Motor neuron (in vitro differentiated cells): ENCODE data around the gene CARMIL1. TPM values are rescaled to one million over a fixed set of nuclear protein-coding genes. Genes with fewer than 3 reads are reported as not detected.

ENCODE experiments used
- ATAC-seq, 8 experiments: fragments of 200-7000 bp; cut with Tn5 transposase; replicated peaks in 6 of 8; 2 replicates each; pipeline ENCODE4 v1.8.0; 2021; ENCODE audit warnings: mild to moderate bottlenecking in 8 of 8, moderate library complexity in 8 of 8
- H3K27ac ChIP-seq, 2 donors: fragments of 250-450 bp; sonication (Bioruptor Pico); 2 replicates each; pipeline ENCODE4 v1.9.0; 2021; ENCODE audit warnings: antibody characterized with exemption in 2 of 2, mild to moderate bottlenecking in 2 of 2, moderate library complexity in 1 of 2
- H3K4me1 ChIP-seq, 2 donors: fragments of 250-450 bp; sonication (Bioruptor Pico); replicated peaks in 1 of 2; 2 replicates each; pipeline ENCODE4 v1.6.1; 2021; ENCODE audit warnings: antibody characterized with exemption in 2 of 2, mild to moderate bottlenecking in 2 of 2, moderate library complexity in 1 of 2
- H3K4me3 ChIP-seq, 5 donors: fragments of 250-450 bp; sonication (Bioruptor Pico); 2 replicates each; pipeline ENCODE4 v1.9.0; 2021; ENCODE audit warnings: antibody characterized with exemption in 5 of 5, mild to moderate bottlenecking in 5 of 5, moderate library complexity in 4 of 5
- WGBS, 10 experiments: fragments of 450-650 bp; shearing (Covaris generic); methylation state at CpG; one replicate each; pipeline ENCODE4 v1.0.0; 2022; 5-methylcytosine and 5-hydroxymethylcytosine counted together
- in situ Hi-C, 9 experiments: fragments of 400-800 bp; cut with MboI; loops; one replicate each; pipeline ENCODE4 v1.15.0; 2021; ENCODE audit warnings: low sequenced_read_pairs in 9 of 9, low pct_unique_long_range_greater_than_20kb in 2 of 9; ENCODE audit not compliant: unreplicated experiment in 9 of 9
- total RNA-seq, 8 experiments: library from RNA; unstranded; fragments of 300-600 nt; gene quantifications; 2 replicates each; pipeline versions ENCODE4 v1.2.3 to v1.2.4, GENCODE V29; 2022

The CARMIL1 gene
- total RNA-seq, 8 experiments from 2014 or later = 1.7 to 52.5 (median 6.4) TPM

DNA sequence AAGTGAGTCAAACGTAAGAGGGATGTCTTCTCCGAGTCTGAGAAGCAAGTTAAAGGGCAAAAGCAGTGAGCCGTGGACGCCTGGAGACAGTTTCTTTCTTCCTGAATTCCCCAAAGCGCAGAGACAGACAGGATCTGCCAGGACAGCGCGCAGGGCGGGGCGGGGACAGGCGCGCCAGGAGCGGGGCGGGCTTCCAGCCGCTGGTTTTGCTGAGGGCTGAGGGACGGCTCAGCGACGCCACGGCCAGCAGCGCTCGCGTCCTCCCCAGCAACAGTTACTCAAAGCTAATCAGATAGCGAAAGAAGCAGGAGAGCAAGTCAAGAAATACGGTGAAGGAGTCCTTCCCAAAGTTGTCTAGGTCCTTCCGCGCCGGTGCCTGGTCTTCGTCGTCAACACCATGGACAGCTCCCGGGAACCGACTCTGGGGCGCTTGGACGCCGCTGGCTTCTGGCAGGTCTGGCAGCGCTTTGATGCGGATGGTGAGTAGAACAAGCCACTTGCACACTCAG, 372.9 kb downstream of the CARMIL1 start, which contains the start of gene SCGN:
TSS of gene SCGN (plus strand) at position 209 of the 509 bp plus-strand sequence. CDS start at position 398, 189 bp downstream.
- 0 to 14% (median 0%) methylated on average over 1 to 12 of the region's 35 CpGs; no CpG with 5 or more reads in 5 of the 10 experiments for WGBS, 10 experiments
- no peaks in the 10 kb centered on the region for H3K4me1 ChIP-seq
- peak within 1 kb of the TSS in 4 of 5 donors; percentile 8 to 22 (median 15) for H3K4me3 ChIP-seq
- in situ Hi-C loops = no loop called here
- ATAC-seq = peak; percentile 81 to 97 (median 91)
- no peak within 1 kb of the TSS for H3K27ac ChIP-seq

DNA sequence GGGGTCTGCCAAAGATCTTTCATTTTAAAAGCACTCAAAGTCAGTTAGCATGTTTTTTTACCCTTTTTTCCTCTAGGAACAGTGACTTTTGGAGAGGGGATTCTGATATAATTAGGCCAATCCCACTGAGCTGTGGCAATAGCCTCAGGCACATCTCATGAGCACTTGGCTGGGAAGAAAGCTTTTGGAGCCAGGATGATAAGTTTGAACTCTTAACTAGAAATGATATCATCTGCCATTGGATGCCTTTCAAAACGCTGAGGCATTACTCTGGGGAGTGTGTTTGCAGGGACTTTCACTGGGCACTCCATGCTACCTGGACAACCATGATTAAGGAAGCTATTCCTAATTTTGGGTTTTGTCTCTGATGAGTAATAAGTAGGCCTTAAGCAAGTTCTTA, 376.5 kb downstream of the CARMIL1 start:
- Histone ChIP-seq H3K4me1 (no peaks in the 10 kb centered on the region), H3K4me3 (no peak overlapping the region), H3K27ac (no peak overlapping the region)
- in situ Hi-C loops = no loop called here
- WGBS, 10 experiments = 0 to 40% (median 40%) methylated on average over 1 of the region's 1 CpG; no CpG with 5 or more reads in 5 of the 10 experiments
- no peak for ATAC-seq

DNA sequence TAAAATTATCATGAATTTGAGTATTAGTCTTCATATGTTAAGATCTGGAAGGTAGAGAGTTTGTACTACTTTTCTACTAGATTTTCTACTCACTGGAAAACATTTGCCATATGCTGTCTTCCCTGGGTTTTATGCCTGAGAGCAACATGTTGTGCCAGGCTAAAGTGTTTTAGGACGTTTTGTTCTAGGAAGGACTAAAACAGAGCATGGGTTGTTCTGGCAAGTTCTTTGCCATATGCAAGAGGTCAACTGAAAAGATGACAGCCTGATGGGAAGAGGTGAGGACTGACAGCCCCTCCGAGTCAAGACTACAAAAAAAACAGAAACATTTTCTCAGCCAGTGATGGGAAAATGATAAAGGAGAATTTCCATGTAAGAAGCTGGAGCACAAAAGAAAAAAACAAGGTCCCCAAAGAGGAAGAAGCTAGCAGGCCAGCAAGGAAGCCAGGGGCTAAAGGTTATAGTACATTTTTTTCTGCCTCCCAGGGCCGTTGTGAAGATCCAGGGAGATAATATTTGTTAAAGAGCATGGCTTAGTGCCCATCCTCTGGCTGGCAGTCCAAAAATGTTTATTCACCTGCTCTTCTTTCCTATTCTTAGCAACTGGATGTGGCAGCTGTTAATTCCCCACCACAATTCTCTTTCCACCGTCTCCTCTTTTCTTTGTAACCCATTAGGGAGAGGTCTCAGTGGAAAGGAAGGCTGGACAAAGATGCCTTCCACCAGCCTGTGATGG, 380.6 kb downstream of the CARMIL1 start:
- Histone ChIP-seq H3K4me1 (no peaks in the 10 kb centered on the region), H3K27ac (no peak overlapping the region), H3K4me3 (no peak overlapping the region)
- ATAC-seq = peak in 1 of 8 experiments; percentile 36
- WGBS, 10 experiments = 16 to 65% (median 40%) methylated on average over 2 to 4 of the region's 4 CpGs
- in situ Hi-C loops = no loop called here

DNA sequence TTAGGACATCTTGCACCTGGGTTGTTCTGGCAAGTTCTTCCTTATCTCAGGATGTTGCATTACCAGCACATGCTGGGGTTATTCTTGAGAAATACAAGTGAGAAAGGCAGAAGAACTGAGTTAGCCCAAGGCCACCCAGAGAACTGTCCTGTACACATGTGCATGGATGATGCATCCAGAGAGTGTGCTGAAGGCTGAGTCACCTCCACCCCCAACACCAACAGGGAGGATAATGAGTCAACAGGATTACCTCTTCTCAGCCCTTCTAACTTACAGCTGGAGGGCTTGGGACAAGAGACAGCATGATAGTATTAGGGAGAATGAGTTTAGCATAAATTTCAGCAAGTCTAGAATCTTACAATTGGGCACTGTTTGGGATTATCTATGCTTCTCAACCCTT, 381.3 kb downstream of the CARMIL1 start:
- Histone ChIP-seq H3K27ac (no peak overlapping the region), H3K4me1 (no peaks in the 10 kb centered on the region), H3K4me3 (no peak overlapping the region)
- ATAC-seq = peak; percentile 60 to 100 (median 98)
- in situ Hi-C loops = no loop called here

DNA sequence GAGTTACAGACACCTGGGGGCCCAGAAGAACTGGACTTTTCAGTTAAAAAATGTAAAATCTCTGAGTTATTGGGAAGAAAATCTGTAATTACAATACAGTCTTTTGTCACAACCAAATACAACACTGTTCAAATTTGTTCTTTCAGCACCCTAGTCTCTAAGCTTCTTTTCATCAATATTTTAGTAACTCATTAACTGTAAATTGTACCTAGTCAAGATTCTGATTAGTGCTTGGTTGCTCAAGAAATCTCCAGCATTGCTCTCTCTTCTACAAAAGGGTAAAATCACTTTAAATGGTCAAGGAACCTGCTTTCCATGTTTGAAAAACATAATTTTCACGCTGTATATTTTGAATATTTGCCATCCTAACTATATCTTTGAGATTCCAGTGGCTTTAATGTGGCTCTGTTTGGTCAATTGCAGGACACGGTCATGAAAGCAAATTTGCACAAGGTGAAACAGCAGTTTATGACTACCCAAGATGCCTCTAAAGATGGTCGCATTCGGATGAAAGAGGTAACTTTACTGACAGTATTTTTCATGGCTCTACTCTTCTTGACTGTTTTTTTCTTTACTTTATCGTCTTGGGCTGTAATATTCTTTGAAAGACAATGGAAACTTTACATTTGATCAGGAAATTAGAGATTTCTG, 382.1 kb downstream of the CARMIL1 start:
- no peak overlapping the region for H3K4me3 ChIP-seq
- H3K27ac ChIP-seq = no peak overlapping the region
- in situ Hi-C loops = no loop called here
- no peaks in the 10 kb centered on the region for H3K4me1 ChIP-seq
- 0 to 88% (median 65%) methylated on average over 2 to 5 of the region's 5 CpGs; no CpG with 5 or more reads in 1 of the 10 experiments for WGBS, 10 experiments
- ATAC-seq = no peak

DNA sequence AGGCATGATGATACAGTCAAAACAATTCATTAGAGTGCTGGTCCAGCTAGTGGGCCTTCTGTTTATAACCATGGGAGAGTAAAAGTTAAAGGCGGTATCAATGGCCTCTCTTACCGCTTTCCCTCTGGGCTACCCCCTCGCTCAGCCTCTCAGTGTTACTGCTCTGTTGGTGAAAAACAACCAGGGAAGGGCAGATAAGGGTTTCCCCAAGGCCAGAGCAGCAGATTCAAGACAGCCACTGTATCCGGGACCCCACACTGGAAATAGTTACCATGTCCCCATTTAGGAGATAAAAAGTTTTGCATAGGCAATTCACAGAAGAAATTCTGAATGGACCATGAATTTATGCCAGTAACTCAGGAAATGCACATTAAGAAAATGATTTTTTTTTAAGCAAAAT, 386.3 kb downstream of the CARMIL1 start:
- WGBS, 10 experiments = 41 to 100% (median 81%) methylated on average over 1 to 4 of the region's 4 CpGs; no CpG with 5 or more reads in 2 of the 10 experiments
- ATAC-seq = no peak
- no peaks in the 10 kb centered on the region for H3K4me1 ChIP-seq
- in situ Hi-C loops = no loop called here
- H3K27ac ChIP-seq = no peak overlapping the region
- H3K4me3 ChIP-seq = no peak overlapping the region

DNA sequence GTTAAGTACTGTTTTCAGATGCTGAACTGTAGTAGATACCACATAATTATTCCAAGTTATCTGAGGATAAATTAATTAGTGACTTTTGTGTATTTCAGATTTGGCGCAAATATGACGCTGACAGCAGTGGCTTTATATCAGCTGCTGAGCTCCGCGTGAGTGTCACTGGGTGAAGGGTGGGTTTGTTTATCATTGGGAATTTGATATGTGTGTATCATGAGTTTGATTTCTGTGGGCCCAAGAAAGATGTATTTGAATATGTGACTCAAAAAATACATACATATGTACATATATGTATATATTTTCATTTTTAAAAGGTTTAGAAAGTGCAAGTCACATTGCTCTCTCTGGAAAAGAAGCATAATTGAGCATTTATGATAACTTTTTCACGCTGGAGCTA, 390.2 kb downstream of the CARMIL1 start:
- H3K4me1 ChIP-seq = no peaks in the 10 kb centered on the region
- WGBS, 10 experiments = 0 to 100% (median 82%) methylated on average over 1 to 5 of the region's 5 CpGs; no CpG with 5 or more reads in 1 of the 10 experiments
- H3K27ac ChIP-seq = no peak overlapping the region
- H3K4me3 ChIP-seq = no peak overlapping the region
- in situ Hi-C loops = no loop called here
- ATAC-seq = peak in 4 of 8 experiments; percentile 38 to 83 (median 50)
